H1 (cell line): ENCODE data around the gene SLC22A31. TPM values are rescaled to one million over a fixed set of nuclear protein-coding genes. Genes with fewer than 3 reads are reported as not detected.

Source experiments
- CTCF ChIA-PET: fragments of 300-600 bp; sonication (Branson Sonifier 250); formaldehyde crosslinking; loops from one replicate; lab custom pipeline; 2021; ENCODE audit not compliant: partially characterized antibody; lab: Charles Lee
- POLR2A ChIA-PET: fragments of 300-600 bp; sonication (Branson Sonifier 250); formaldehyde crosslinking; loops from one replicate; lab custom pipeline; 2021; ENCODE audit warnings: inconsistent platforms; ENCODE audit not compliant: partially characterized antibody; lab: Charles Lee
- DNase-seq, 2 experiments: peaks; one replicate each; pipeline versions ENCODE4 v3.0.0 to v3.0.0-alpha.2; 2010 to 2022; ENCODE audit warnings: low spot score in 2 of 2, low read depth in 1 of 2, mixed read lengths in 1 of 2
- FAIRE-seq: peaks from 2 replicates; lab custom pipeline; 2011; peaks lifted over from hg19 to GRCh38; lab: Jason Lieb, UNC
- H2AFZ ChIP-seq: 2 replicates; pipeline ENCODE4 v1.8.1; 2012; ENCODE audit warnings: low read length, inconsistent platforms
- H2AK5ac ChIP-seq: 2 replicates; pipeline ENCODE4 v1.6.1; 2013; ENCODE audit warnings: low read depth, low read length
- H2BK120ac ChIP-seq: replicated peaks from 2 replicates; pipeline ENCODE3; 2013; ENCODE audit warnings: low read depth, low read length, inconsistent platforms
- H2BK12ac ChIP-seq: 2 replicates; pipeline ENCODE4 v1.6.1; 2013; ENCODE audit warnings: low read depth, low read length
- H2BK15ac ChIP-seq: 2 replicates; pipeline ENCODE4 v1.6.1; 2013; ENCODE audit warnings: low read length
- H2BK20ac ChIP-seq: 2 replicates; pipeline ENCODE4 v1.6.1; 2013; ENCODE audit warnings: low read length
- H2BK5ac ChIP-seq: 2 replicates; pipeline ENCODE4 v1.6.1; 2013; ENCODE audit warnings: low read depth, low read length
- H3K14ac ChIP-seq: 2 replicates; pipeline ENCODE4 v1.6.1; 2013; ENCODE audit warnings: inconsistent platforms; ENCODE audit not compliant: insufficient read length
- H3K18ac ChIP-seq: 2 replicates; pipeline ENCODE4 v1.6.1; 2013; ENCODE audit warnings: low read length; ENCODE audit errors: extremely low read depth
- H3K23ac ChIP-seq: 2 replicates; pipeline ENCODE4 v1.6.1; 2013; ENCODE audit warnings: inconsistent platforms; ENCODE audit not compliant: insufficient read length
- H3K23me2 ChIP-seq: 2 replicates; pipeline ENCODE4 v1.6.1; 2013; ENCODE audit warnings: low read depth, low read length
- H3K27ac ChIP-seq: 2 replicates; pipeline ENCODE4 v1.6.1; 2011; ENCODE audit warnings: low read depth, low read length, inconsistent platforms
- H3K27me3 ChIP-seq, 4 experiments: replicated peaks in 1 of 4; 1 replicate in 1 of 4; 2 replicates in 3 of 4; pipeline versions ENCODE4 v1.6.1 to v1.8.1; 2011 to 2013; ENCODE audit warnings: low read length in 3 of 4, mild to moderate bottlenecking in 3 of 4, inconsistent platforms in 2 of 4, mixed read lengths in 2 of 4, moderate library complexity in 1 of 4; ENCODE audit not compliant: control insufficient read depth in 3 of 4, insufficient read depth in 3 of 4; ENCODE audit errors: extremely low read depth in 1 of 4
- H3K36me3 ChIP-seq, 4 experiments: 2 replicates each; pipeline versions ENCODE4 v1.6.1 to v1.8.1; 2011 to 2013; ENCODE audit warnings: mild to moderate bottlenecking in 4 of 4, low read length in 3 of 4, moderate library complexity in 2 of 4, control low read depth in 1 of 4, inconsistent platforms in 1 of 4; ENCODE audit not compliant: insufficient read depth in 4 of 4, control insufficient read depth in 2 of 4
- H3K4ac ChIP-seq: replicated peaks from 2 replicates; pipeline ENCODE3; 2013; ENCODE audit warnings: low read length, low read depth, mixed read lengths, inconsistent platforms; ENCODE audit not compliant: insufficient read length
- H3K4me1 ChIP-seq, 4 experiments: replicated peaks in 1 of 4; 1 replicate in 1 of 4; 2 replicates in 3 of 4; pipeline versions ENCODE4 v1.6.1 to v1.8.1; 2011 to 2013; ENCODE audit warnings: low read length in 3 of 4, inconsistent platforms in 2 of 4, mixed read lengths in 1 of 4; ENCODE audit not compliant: insufficient read depth in 4 of 4, control insufficient read depth in 3 of 4
- H3K4me2 ChIP-seq, 2 experiments: 2 replicates each; pipeline versions ENCODE4 v1.6.1 to v1.8.1; 2011 to 2013; ENCODE audit warnings: low read depth in 2 of 2, low read length in 2 of 2, control low read depth in 1 of 2, inconsistent platforms in 1 of 2, mild to moderate bottlenecking in 1 of 2; ENCODE audit not compliant: insufficient read depth in 1 of 2
- H3K4me3 ChIP-seq, 4 experiments: fragments of 200-600, 300-600 bp in 1 of 4; sonication (generic), shearing (Covaris generic), sonication (Bioruptor Twin) in 1 of 4; 2 replicates each; pipeline versions ENCODE4 v1.5.1 to v1.8.1; 2011 to 2016; ENCODE audit warnings: low read length in 4 of 4, low read depth in 3 of 4, control low read depth in 2 of 4, inconsistent platforms in 2 of 4, mild to moderate bottlenecking in 2 of 4, mixed read lengths in 1 of 4, moderate library complexity in 1 of 4; ENCODE audit not compliant: insufficient read depth in 2 of 4; ENCODE audit errors: extremely low read depth in 1 of 4
- H3K56ac ChIP-seq: replicated peaks from 2 replicates; pipeline ENCODE3; 2013; ENCODE audit warnings: low read depth, mild to moderate bottlenecking, mixed read lengths, low read length, inconsistent platforms; ENCODE audit not compliant: insufficient read length
- H3K79me1 ChIP-seq: 2 replicates; pipeline ENCODE4 v1.6.1; 2013; ENCODE audit warnings: low read depth, low read length, control low read depth
- H3K79me2 ChIP-seq, 2 experiments: 2 replicates each; pipeline versions ENCODE4 v1.6.1 to v1.8.1; 2012 to 2013; ENCODE audit warnings: low read length in 2 of 2, mild to moderate bottlenecking in 2 of 2, inconsistent platforms in 1 of 2; ENCODE audit not compliant: insufficient read depth in 2 of 2, control insufficient read depth in 1 of 2
- H3K9ac ChIP-seq, 4 experiments: replicated peaks in 1 of 4; 1 replicate in 1 of 4; 2 replicates in 3 of 4; pipeline versions ENCODE4 v1.6.1 to v1.8.1; 2011 to 2013; ENCODE audit warnings: low read depth in 3 of 4, low read length in 3 of 4, control low read depth in 2 of 4, mild to moderate bottlenecking in 2 of 4, moderate library complexity in 2 of 4, inconsistent platforms in 1 of 4; ENCODE audit errors: extremely low read depth in 1 of 4
- H3K9me3 ChIP-seq, 2 experiments: 2 replicates each; pipeline versions ENCODE4 v1.6.1 to v1.8.1; 2012 to 2013; ENCODE audit warnings: mild to moderate bottlenecking in 2 of 2, moderate library complexity in 2 of 2, control low read depth in 1 of 2, inconsistent platforms in 1 of 2, low read depth in 1 of 2, low read length in 1 of 2, mixed read lengths in 1 of 2; ENCODE audit not compliant: insufficient read depth in 2 of 2
- H4K20me1 ChIP-seq, 2 experiments: replicated peaks in 1 of 2; 2 replicates each; pipeline versions ENCODE3 to v1.8.1; 2011 to 2013; ENCODE audit warnings: inconsistent platforms in 2 of 2, low read length in 2 of 2, mild to moderate bottlenecking in 1 of 2; ENCODE audit not compliant: insufficient read depth in 2 of 2, control insufficient read depth in 1 of 2
- H4K5ac ChIP-seq: 2 replicates; pipeline ENCODE4 v1.6.1; 2013; ENCODE audit warnings: low read length, low read depth, mixed read lengths, inconsistent platforms; ENCODE audit not compliant: insufficient read length
- H4K8ac ChIP-seq: 2 replicates; pipeline ENCODE4 v1.8.0; 2013; ENCODE audit warnings: mild to moderate bottlenecking, moderate library complexity, low read length, inconsistent platforms; ENCODE audit not compliant: insufficient read depth; ENCODE audit errors: extremely low read depth
- H4K91ac ChIP-seq: replicated peaks from 2 replicates; pipeline ENCODE3; 2013; ENCODE audit warnings: low read length, mixed read lengths, inconsistent platforms; ENCODE audit not compliant: insufficient read length
- CEBPB ChIP-seq: IDR thresholded peaks from 2 replicates; pipeline ENCODE4 v1.6.1; 2012; ENCODE audit warnings: low read depth, low read length
- WGBS, 2 experiments: shearing (Covaris generic) in 1 of 2; methylation state at CpG; one replicate each; pipeline versions ENCODE4 v1.1.6 to v1.1.7; 2013 to 2015; ENCODE audit warnings: low lambda C conversion rate in 2 of 2, mixed read lengths in 2 of 2, inconsistent platforms in 1 of 2, low coverage in 1 of 2, missing lambda C conversion rate in 1 of 2; ENCODE audit not compliant: insufficient replicate concordance in 2 of 2, insufficient coverage in 1 of 2, insufficient read length in 1 of 2; ENCODE audit errors: extremely low coverage in 1 of 2, missing lambda C conversion rate in 1 of 2; 5-methylcytosine and 5-hydroxymethylcytosine counted together
- polyA plus RNA-seq, 7 experiments: library from polyadenylated mRNA; depleted of rRNA in 3 of 7; stranded (reverse) in 5 of 7; unstranded in 2 of 7; fragments of >200 nt in 5 of 7; fragments of 200-250 nt in 2 of 7; gene quantifications; 1 replicate in 5 of 7; 2 replicates in 1 of 7; 4 replicates in 1 of 7; pipeline versions ENCODE4 v1.2.1 to v1.2.3, GENCODE V29; 2011 to 2013; ENCODE audit warnings: missing spikeins in 2 of 7, mixed read lengths in 2 of 7
- total RNA-seq: library from RNA; stranded (reverse); fragmentation: NEBNext Ultra II Directional; extraction: Animal tissue kit (Norgen Biotek cat#: 25700); gene quantifications from 2 replicates; pipeline ENCODE4 v1.2.1, GENCODE V29; 2021

The SLC22A31 gene
- total and polyA plus RNA-seq, 2 of the 8 experiments (the other 6 are each of a cell fraction or from before 2014, with no cell fraction given) = 7.7 to 10.6 TPM

DNA sequence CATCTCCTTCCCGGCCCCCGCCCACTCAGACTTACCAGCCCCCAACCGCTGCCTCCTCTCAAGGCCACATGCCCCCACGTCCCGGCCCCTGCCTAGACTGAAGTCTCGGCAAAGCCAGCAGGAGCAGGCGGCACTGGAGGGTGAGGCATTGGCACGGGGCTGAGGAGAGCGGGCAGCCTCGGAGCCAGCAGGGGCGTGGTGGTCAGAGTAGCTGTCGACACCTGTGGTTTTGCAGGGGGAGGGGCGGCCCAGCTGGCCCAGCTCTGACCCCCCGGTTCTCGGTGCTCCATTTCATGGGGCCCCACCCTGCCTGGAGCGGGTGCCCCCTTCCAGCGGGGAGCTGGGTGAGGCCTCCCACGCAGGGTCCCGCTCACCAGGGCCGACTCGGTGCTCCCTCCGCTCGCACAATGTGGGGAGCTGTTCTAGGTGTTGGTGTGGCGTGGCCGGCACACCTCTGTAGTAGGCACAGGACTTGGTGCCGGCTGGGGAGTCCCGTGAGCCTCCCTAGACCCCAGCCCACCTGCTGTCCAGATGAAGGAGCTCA, 24.1 kb downstream of the SLC22A31 start:
- Histone ChIP-seq H3K9me3 (no peaks in the 10 kb centered on the region), H3K18ac (no peak overlapping the region), H3K27me3 (peaks cover 0 to 4% (median under 1%) of the 10 kb centered on the region in 4 experiments; a peak in 3 of 7 replicates), H2BK15ac (no peak overlapping the region), H2AK5ac (no peak overlapping the region), H2BK5ac (no peak overlapping the region), H3K79me2 (no peaks in the 10 kb centered on the region), H3K9ac (no peak overlapping the region), H4K91ac (no peak overlapping the region), H3K4ac (no peak overlapping the region), H3K36me3 (no peaks in the 10 kb centered on the region), H3K79me1 (no peaks in the 10 kb centered on the region), H2BK12ac (no peak overlapping the region), H2AFZ (no peak overlapping the region), H3K4me3 (no peak overlapping the region), H3K27ac (no peak overlapping the region), H2BK20ac (no peak overlapping the region), H4K8ac (no peak overlapping the region), H4K5ac (no peak overlapping the region), H3K56ac (no peak overlapping the region), H3K14ac (no peak overlapping the region), H3K4me2 (no peak overlapping the region), H3K23ac (no peak overlapping the region), H3K4me1 (peaks cover 0 to 16% (median 11%) of the 10 kb centered on the region in 4 experiments; a peak in 6 of 7 replicates), H2BK120ac (no peak overlapping the region), H4K20me1 (peaks cover 0 to 2% of the 10 kb centered on the region in 2 experiments), H3K23me2 (no peaks in the 10 kb centered on the region; the same call in 1 of the 2 replicates)
- ChIA-PET CTCF (interaction anchor here (1.4 to 2.0 kb wide), 2 partner anchors 9 to 24 kb away, joined by 4 read pairs; partner anchors contain the start of gene SLC22A31), POLR2A (interaction anchor here (0.7 to 1.4 kb wide), 3 partner anchors 11 to 24 kb away, joined by 3 read pairs; no protein-coding TSS in a partner anchor)
- 90% methylated on average over 12 of the region's 27 CpGs; no CpG with 5 or more reads in 1 of the 2 experiments for WGBS, 2 experiments
- DNase-seq (peak in 1 of 2 experiments; percentile 46), FAIRE-seq (no peak)
- TF ChIP-seq CEBPB = no peak
